Suppressor macrophage (primary cell): ENCODE measurements around the gene HMX2.

ENCODE experiments used
- DNase-seq, 4 experiments: peaks; one replicate each; pipeline ENCODE4 v3.0.0-alpha.2; 2020 to 2022
- total RNA-seq, 17 experiments: gene quantifications; one replicate each; lab custom pipeline; 2026; ENCODE audit warnings: mixed read lengths in 6 of 17, inconsistent platforms in 3 of 17; lab: John Stamatoyannopoulos, UW

The HMX2 gene, protein sequence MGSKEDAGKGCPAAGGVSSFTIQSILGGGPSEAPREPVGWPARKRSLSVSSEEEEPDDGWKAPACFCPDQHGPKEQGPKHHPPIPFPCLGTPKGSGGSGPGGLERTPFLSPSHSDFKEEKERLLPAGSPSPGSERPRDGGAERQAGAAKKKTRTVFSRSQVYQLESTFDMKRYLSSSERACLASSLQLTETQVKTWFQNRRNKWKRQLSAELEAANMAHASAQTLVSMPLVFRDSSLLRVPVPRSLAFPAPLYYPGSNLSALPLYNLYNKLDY
- total RNA-seq, result 0 to 0.66 (median 0) reads per million in 17 experiments

DNA sequence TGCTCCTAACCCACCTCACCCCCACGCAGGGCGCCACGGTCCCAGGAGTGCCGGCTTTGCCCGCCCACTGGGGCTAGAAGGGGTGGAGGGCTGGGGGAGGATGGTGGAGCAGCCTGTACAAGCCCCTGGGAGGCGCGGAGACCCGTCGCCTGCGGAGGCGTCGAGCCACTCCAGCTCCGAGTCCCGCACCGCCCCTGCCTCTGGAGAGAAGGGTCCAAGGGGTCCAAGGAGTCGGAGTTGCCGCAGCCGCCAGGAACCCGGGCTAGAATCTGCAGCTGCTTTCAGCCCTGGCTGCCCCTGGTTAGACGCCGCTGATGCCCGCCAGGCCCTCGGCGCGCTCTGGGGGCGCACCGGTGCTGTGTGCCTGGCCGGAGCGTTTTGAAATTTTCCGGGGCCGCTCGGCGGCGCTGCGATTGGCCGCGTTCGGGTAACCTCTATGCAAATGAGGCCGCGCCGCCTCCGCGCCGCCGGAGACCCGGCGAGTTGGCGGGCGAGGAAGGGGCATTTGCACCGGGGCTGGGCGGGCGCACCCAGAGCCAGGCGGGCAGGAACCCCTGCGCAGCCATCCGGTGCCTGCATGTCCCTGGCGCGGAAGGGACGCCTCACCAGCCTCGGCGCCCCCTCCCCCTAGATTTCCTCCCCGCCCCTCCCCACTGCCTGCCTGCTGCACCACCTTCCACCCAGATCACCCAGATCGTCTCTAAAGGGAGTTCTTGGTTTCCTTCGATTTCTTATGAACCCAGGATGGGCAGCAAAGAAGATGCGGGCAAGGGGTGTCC, at the start of gene HMX2:
Gene HMX2 (plus strand): TSS at position 502 of the 779 bp plus-strand sequence. CDS start 243 bp downstream, at position 745.
- DNase-seq, result peak in 1 of 4 experiments; percentile 13

DNA sequence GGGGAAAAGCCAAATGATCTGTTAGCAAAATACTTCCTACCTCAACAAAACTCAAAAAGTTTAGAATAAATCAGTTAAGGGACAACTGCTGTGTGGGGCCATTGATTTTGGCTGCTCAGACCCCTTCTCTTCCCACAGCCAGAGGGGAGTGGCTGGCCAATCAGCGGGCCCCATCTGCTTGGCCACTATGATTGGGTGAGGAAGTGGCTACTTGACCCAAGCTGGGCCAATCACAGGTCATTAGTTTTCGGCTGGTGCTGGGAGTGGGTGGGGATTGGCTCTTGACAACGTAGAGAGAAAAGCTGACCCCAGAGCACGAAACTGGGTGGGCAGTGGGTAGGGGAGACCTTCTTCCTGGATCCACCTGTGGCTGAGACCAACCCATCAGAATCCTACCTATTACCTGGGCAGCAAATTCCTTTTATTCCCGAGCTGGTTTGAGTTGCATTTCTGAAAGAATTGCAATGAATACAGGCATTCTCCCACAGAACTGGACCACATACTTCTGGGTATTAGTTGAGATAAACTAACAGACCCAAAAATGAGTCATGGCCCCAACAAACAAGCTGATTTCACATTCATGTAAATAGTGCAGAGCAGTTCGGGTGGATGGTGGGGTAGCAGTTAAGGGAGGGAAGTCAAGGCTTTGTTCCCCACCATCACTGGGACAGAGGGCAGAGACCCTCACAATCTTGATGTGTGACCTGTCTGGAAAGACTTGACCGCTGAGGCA, 47.7 kb upstream of the HMX2 start:
- no peak for DNase-seq

DNA sequence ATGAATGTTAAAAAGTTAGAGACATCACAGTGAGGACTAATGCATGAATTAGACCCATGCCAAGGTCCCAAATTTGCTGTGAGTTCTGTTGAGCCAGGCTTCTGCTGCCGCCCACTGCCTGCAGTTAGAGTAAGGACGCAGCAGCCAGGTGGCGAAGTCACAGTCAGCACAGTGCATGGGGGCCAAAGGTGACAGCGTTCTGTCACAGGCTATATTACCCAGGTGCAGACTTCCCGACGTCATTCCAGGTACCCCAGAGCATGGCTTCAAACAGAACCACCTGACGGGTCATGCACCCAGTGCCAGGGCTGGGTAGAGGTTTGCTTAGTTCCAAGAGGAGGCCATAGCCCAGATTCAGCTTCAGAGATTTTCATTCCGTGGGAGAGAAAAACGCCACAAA, 46.1 kb upstream of the HMX2 start:
- DNase-seq, result no peak

DNA sequence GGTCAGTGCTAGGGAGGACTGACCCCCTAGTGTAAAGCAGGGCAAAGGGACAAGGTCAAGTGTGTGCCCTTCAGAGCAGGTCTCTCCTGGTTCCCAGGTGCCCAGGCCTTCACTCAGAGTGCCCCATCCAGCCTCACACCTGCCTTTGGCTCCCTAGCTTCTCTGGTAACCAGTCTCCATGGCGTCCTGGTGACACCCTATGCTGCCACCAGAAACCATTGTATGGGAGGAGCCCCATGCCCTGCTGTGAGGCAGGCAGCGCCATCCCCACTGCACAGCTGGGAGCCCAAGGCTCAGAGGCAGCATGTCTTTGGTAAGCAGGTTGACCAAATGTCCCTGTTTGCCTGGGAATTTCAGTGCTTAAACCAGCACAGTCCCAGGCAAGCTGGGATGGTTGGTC, 45.3 kb upstream of the HMX2 start:
- no peak for DNase-seq

DNA sequence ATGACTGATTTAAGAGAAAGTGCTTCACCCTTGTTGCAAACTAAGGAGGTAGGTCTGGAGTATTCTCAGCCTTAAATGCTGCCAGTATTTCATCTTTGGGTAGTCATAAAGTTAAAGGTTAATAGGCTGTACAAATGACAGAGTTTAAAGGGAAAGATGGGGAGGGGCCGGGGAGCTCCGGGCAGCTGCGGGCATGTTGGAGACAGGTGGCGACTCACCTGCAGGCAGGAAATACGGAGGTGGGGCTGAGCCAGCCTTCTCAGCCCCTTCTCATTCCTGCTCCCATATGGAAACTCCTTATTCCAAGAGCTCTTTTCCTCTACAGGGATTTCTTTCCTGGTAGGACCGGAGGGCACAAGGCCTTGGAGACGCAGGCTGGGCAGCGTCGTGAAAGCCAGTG, 44.0 kb upstream of the HMX2 start:
- DNase-seq, result no peak

DNA sequence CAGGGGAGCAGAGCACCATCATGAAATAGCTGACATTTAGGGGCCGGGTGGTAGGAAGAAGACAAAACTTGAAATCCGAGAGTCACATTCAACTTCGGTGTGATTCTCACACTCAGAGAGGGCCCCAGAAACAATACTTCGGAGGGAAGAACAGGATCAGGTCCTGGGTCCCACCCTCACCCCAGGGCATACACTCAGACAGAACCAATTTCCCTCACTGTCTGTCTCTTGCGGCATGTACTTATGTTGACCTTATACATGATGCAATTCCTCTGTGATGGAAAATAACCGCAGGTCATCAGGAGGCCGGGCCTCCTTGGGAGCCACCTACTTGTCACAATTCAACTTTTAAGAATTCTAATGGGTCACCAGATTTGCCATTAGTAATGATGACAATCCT, 38.5 kb upstream of the HMX2 start:
- DNase-seq, result no peak

DNA sequence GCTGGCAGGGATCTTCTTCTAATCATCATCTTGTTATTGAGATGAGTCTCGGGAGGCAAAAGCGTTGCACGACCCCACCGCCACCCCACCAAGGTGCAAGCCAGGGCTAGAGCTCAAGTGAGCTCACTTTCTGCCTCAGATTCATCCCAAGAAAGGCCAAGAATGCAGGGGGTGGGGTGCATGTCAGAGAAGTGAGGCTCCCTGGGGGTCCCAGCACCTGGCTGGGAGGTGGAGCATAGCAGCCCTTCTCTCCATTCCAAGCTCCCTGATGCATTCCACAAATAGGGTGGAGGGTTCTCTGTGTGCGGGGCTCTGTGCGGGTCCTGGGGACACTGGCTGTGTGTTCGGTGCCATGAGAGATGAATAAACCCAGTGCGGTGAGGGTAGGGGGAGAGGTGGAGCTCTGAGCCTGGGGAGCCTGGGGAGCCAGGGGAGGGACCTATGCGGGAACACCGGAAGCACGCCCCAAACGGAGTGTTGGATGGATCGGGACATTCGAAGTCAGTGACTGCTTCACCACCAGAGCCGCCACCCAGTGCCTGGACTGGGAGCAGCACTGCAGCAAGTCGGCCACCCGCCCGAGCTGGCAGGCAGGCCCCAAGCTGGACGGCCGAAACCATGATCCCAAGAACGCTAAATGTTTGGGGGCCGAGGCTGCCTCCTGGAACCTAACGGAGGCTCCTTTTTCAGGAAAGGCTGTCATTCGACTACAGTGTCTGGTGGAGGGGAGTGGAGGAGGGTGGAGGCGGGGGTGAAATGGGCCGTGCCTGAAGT, 30.1 kb upstream of the HMX2 start:
- no peak for DNase-seq

DNA sequence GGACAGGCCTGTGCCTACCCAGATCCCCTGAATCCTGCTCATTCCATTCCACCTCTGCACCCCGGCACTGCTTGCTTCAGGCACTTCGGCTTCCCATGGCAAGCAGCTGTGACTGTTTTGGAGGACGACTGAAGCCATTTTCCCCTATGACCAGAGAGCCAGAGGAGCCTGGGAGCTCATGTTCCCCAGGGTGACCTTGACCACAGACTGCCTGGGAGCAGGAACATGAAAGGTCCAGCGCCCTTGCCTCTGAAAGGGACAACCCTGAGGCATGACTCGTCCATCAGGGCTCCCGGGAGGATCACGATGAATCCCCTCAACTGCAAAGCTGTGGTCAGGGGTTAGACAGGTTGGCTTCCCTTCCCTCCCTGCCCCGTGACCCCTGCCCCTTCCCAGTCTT, 28.9 kb upstream of the HMX2 start:
- no peak for DNase-seq

DNA sequence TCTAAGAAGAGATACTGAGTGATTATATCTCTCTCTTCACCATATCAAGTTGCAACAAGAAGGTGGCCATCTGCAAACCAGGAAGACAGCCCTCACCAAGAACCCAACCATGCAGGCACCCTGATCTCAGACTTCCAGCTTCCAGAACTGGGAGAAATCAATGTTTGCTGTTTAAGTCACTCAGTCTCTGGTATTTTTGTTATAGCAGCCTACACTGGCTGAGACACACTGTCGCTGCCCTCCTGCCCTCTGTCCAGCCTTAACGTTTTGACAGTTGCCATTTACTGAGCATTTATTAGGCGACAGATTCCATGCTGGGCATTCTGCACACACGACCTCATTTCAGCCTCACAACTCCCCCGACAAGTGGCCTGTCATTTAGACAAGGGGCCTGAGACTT, 21.7 kb upstream of the HMX2 start:
- no peak for DNase-seq

DNA sequence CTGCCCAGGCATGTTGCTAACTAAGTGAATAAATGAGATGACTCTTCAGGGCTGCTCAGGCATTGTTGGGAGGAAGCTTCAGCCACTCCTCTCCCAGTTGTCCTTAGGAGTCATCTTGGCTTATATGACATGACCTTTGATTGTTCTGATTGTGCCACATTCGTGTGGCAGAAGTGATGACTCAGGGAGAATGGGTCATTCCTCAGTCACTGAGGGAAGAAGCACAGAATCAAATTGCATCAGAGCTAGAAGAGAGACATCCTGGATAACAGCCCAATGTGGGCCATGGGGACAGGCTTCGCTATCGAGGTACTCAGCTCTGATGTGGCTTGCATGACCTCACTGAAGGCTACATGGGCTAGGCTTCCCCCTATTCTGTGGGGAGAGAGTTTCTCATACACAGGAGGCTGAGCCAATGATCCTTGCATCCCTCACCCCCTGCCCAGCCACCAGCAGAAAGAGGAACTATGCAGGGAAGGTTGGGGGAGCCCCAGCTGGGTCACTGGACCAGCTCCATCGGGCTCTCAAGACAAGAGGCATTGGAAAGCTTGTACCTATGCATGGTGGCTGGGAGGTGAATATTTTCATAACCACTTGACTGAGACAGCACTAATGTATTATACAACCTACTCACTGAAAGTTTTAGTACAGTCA, 18.2 kb upstream of the HMX2 start:
- peak; percentile 51 to 84 (median 58) for DNase-seq

DNA sequence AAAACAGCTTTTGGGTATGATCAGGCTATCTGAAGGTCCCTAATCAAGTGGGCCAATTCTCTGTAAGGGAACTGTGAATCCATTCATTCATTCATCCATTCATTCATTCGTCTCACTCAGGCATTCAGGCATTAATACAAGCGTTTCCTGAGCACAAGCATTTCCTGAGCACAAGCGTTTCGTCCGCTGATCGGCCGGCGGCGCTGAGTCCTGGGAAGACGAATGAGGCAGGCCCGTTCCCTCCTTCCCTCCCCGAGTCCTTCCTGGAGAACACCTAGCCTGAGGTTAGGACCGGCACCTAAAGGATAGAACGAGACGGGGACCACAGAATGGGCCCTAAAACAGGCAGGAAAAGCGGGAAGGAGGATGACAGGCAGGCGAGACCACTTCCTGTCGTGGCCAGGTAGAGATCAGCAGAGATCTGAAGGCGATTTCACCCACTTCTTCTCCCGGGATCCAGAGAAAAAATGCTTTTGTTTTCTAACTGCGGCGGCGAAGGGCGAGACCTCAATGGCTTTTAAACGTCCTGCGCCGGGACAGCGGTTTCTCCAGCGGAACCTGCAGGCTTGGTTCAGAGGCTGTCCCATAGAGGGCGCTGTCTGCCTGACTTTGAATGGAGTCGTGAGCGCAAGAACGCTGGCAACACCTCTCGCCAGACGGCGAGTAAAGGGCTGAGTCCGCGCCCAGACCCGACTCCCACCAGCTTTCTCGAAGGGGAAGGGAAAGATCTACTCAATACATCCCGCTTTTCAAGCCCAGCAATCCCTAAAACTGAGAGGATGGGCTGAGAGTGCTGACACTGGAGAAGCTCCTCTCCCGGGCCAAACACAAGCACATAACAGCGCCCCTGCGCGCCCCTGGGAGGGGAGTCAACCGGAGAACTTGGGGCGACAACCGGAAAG, 15.1 kb upstream of the HMX2 start:
- peak; percentile 84 to 93 (median 90) for DNase-seq

DNA sequence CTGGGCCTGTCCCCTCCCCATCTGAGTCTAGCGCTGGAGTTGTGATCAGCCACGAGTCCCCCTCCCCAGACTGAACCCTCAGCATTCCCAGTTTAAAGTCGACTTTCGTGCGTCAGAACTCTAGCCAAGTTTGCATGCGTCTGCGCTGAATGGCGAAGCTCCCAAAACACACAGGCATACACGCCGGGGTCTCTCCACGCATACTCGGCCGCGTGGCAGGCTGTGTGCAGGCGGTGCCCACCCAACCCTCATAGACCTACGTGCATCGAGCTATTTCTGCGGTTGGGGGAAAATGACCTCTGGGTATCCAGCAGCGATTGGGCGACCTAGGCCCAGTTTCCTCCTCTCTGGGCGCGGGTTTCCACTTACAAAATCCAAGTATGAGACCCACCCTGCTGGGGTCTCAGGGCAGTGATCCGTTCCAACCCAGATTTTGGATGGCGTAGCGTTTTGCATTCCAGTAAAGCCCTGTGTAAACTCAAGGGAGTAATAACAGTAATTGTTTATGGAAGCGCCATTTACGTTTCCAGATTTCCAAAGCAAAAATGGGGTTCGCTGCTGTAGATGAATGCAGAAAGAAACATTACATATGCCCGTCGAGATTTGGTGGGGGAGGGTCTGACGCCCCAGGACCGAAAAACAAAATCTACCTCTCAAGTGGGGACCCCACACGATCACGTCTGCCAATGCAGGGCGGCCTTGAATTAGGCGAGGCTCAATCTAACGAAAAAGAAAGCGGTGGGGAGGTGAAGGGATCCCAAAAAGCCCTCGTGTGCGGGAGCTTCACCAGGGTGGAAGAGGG, 14.2 kb upstream of the HMX2 start:
- DNase-seq, result no peak

DNA sequence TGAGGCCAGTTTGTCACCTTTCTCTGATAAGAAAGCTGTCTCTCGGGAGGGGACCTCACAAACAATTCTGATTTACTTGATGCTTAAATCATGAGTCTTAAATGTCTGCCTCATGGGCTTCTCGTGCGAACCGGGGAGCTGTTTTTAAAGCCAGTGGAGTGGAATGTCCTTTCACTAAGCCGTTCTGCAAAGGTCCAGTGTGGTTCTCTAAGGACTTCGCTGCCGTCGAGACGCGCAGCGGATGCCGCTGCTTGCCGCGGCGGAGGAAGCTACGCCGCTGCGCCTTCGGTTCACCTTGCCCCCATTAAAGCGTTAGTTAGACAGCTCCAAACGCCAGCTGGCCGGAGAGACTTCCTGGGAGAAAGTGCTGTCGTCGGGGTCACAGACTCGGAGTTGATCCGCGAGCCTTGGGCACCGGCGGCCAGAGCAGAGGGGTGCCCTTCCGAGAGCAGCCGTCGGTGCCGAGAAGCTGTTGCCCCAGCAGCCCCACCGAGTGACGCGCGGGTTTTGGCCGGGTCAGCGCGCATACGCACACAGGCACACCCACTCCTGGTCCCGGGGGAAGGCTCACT, 13.5 kb upstream of the HMX2 start:
- no peak for DNase-seq

DNA sequence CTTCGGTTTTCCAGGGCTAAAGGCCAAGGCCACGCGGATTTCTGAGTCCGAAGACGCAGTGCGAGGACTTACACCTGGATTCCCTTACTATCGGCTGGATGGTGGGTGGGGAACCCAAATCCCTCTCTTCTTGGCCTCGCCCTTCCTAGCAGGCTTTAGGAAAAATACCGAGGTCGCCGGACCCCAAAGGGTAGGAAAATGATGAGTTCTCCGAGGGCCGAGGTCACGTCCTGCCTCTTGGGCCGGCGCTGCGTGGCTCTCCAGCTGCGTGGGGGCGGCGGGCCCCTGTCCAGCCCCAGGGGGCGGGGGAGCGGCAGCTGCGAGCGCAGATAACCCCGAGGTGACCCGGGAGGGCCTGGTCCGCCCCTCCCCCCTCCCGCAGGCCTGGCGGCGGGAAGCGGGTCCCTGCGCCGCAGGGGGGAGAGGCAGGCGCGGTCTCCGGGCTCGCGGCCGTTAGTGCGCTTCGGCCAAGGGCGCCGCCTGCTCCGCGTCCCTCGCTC, 13.0 kb upstream of the HMX2 start:
- DNase-seq, result no peak

DNA sequence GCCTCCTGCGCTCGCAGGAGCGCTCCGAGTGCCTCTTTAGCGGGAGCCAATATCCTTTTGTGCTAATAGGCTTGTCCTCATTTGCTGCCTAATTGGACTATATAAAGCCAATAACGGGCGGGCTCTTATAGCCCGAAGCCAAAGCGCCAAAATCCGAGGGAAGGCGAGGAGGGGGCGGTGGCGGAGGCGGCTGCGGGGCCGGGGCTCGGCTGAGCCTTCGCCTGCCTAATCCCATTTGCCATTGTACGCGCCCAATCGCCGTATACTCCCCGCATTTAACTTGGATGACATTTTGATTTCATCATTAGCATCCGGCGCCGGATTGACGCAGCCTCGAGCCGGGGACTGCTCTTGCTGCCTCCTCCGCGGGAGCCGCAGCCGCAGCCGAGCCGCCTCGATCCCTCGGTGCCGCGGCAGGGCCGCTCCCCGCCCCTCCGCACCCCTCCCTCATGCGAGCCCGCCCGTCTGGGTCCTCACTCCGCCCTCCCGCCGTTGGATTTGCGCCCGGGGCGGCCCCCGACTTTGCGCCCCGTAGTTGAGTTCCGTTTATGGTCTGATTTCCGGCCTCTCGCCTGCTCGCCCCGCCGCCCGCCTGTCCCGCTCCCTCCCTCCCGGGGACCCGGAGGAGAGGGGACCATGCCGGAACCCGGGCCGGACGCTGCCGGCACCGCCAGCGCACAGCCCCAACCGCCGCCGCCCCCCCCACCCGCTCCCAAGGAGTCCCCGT, 12.4 kb upstream of the HMX2 start, which contains the start of gene HMX3:
Gene HMX3 (plus strand): TSS at position 556 of the 727 bp plus-strand sequence. CDS start 81 bp downstream, at position 637.
- peak in 2 of 4 experiments; percentile 34 to 39 for DNase-seq

DNA sequence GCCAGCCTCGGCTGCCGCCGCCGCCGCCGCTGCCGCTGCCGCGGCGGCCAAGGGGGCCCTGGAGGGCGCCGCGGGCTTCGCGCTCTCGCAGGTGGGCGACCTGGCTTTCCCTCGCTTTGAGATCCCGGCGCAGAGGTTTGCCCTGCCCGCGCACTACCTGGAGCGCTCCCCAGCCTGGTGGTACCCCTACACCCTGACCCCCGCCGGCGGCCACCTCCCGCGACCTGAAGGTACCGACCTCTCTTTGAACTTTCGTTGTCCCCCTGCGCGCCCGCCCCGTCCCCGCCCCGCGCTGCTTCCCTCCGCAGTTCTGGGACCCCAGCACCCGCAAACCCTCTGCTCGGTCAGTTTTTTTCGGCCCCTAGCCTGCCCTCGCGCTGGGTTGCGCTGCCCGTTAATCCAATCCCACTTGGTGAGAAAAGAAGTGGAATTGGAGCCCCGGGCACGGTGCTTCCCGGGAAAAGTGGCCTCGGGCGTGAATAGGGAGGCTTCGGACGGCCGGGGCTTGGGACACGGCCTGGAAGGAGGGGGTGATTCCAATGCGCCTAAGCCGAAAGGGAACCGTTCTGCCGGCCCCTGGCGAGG, 11.6 kb upstream of the HMX2 start:
- DNase-seq, result no peak

DNA sequence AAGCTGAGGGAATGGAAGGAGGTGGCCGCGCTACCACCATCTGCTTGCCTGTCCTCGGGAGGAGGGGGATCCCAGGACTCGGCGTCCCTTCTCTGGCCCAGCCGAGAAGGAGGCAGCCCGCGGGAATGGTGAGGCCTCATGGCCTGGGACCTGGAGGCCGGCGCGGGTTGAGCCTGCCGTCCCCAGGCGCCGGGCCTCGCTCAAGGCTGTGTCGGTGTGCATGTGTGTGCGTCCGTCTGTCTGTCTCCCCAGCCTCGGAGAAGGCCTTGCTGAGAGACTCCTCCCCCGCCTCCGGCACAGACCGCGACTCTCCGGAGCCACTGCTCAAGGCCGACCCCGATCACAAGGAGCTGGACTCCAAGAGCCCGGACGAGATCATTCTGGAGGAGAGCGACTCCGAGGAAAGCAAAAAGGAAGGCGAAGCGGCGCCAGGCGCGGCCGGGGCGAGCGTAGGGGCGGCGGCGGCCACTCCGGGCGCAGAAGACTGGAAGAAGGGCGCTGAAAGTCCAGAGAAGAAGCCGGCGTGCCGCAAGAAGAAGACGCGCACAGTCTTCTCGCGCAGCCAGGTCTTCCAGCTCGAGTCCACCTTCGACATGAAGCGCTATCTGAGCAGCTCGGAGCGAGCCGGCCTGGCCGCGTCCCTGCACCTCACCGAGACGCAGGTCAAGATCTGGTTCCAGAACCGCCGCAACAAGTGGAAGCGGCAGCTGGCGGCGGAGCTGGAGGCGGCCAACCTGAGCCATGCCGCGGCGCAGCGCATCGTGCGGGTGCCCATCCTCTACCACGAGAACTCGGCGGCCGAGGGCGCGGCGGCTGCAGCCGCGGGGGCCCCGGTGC, 10.9 kb upstream of the HMX2 start:
- peak in 2 of 4 experiments; percentile 20 to 29 for DNase-seq
